Ramos (cell line): ENCODE data around the gene CACNA1H.

Source experiments
- in situ Hi-C: fragments of 300-500 bp; cut with MboI; formaldehyde crosslinking; loops from one replicate; pipeline ENCODE4 v1.14.3; 2022; ENCODE audit warnings: low sequenced_read_pairs; ENCODE audit not compliant: unreplicated experiment

CACNA1H gene

GRCh38 chr16:1156055-1156982 lies 3.4 kb downstream of the CACNA1H start:
- in situ Hi-C loops, result no loop called here

GRCh38 chr16:1156983-1157638 lies 4.2 kb downstream of the CACNA1H start:
- in situ Hi-C loops, result no loop called here

- in situ Hi-C loops, result no loop called here
Observed at GRCh38 chr16:1157639-1158455, 4.9 kb downstream of the CACNA1H start.

- in situ Hi-C loops, result no loop called here
Observed at GRCh38 chr16:1158456-1159324, 5.8 kb downstream of the CACNA1H start.

GRCh38 chr16:1159325-1159972 lies 6.5 kb downstream of the CACNA1H start:
- in situ Hi-C loops, result no loop called here

- in situ Hi-C loops, result no loop called here
Observed at GRCh38 chr16:1159973-1160772, 7.3 kb downstream of the CACNA1H start.

- in situ Hi-C loops, result no loop called here
Observed at GRCh38 chr16:1160773-1161348, 8.0 kb downstream of the CACNA1H start.

- in situ Hi-C loops, result no loop called here
Observed at GRCh38 chr16:1162701-1163566, 10.0 kb downstream of the CACNA1H start.

- in situ Hi-C loops, result no loop called here
Observed at GRCh38 chr16:1163567-1164055, 10.7 kb downstream of the CACNA1H start.

GRCh38 chr16:1164382-1164781 lies 11.5 kb downstream of the CACNA1H start:
- in situ Hi-C loops, result no loop called here

GRCh38 chr16:1164975-1165374 lies 12.1 kb downstream of the CACNA1H start:
- in situ Hi-C loops, result no loop called here

- in situ Hi-C loops, result no loop called here
Observed at GRCh38 chr16:1165511-1165910, 12.6 kb downstream of the CACNA1H start.

- in situ Hi-C loops, result no loop called here
Observed at GRCh38 chr16:1167276-1168107, 14.6 kb downstream of the CACNA1H start.

GRCh38 chr16:1168837-1169236 lies 15.9 kb downstream of the CACNA1H start:
- in situ Hi-C loops, result no loop called here

GRCh38 chr16:1169285-1170075 lies 16.6 kb downstream of the CACNA1H start:
- in situ Hi-C loops, result no loop called here

- in situ Hi-C loops, result no loop called here
Observed at GRCh38 chr16:1170076-1170418, 17.1 kb downstream of the CACNA1H start.
